Activated CD8-positive, alpha-beta T cell treated with anti-CD3 and anti-CD28 coated beads for 36 hours (primary cell): ENCODE results near the gene PRELP. TPM values are rescaled to one million over a fixed set of nuclear protein-coding genes. Genes with fewer than 3 reads are reported as not detected.
"Not testable (repeated sequence)": the region's sequence is repeated elsewhere in the genome, so short reads cannot be mapped to it uniquely, and the experiment has no call there.

Experiments
- ATAC-seq: fragments of 200-7000 bp; cut with Tn5 transposase; one replicate; pipeline ENCODE4 v1.10.0; 2021; ENCODE audit warnings: mild to moderate bottlenecking, moderate library complexity
- CTCF ChIA-PET: fragments of 350-600 bp; sonication (Branson Sonifier 250); formaldehyde crosslinking; loops from one replicate; lab custom pipeline; 2021; ENCODE audit warnings: antibody characterized with exemption; lab: Charles Lee
- POLR2A ChIA-PET: fragments of 350-600 bp; sonication (Branson Sonifier 250); formaldehyde crosslinking; loops from one replicate; lab custom pipeline; 2021; ENCODE audit warnings: antibody characterized with exemption; lab: Charles Lee
- DNase-seq: peaks from one replicate; pipeline ENCODE4 v3.0.0-alpha.2; 2020
- H3K27ac Mint-ChIP-seq: one replicate; pipeline ENCODE4 v1.8.0; 2021; ENCODE audit warnings: mild to moderate bottlenecking, mixed read lengths
- H3K27me3 Mint-ChIP-seq: one replicate; pipeline ENCODE4 v1.8.0; 2021; ENCODE audit warnings: mixed read lengths
- H3K36me3 Mint-ChIP-seq: one replicate; pipeline ENCODE4 v1.8.0; 2021; ENCODE audit warnings: low read depth, mixed read lengths
- H3K4me1 Mint-ChIP-seq: one replicate; pipeline ENCODE4 v1.8.0; 2021; ENCODE audit warnings: low read depth, mixed read lengths
- H3K4me3 Mint-ChIP-seq: one replicate; pipeline ENCODE4 v1.8.0; 2021; ENCODE audit warnings: mild to moderate bottlenecking, moderate library complexity, mixed read lengths
- H3K9me3 Mint-ChIP-seq: one replicate; pipeline ENCODE4 v1.8.0; 2021; ENCODE audit warnings: mixed read lengths
- intact Hi-C: fragments of 100-400 bp; cut with micrococcal nuclease; formaldehyde crosslinking; loops from one replicate; pipeline ENCODE4 v1.10.0; 2022
- total RNA-seq, 2 experiments: library from RNA; stranded (reverse); gene quantifications; one replicate each; pipeline ENCODE4 v1.2.3, GENCODE V29; 2021
- TF ChIP-seq, protein P1 (sequence below): fragments of 200-600 bp; IDR thresholded peaks from one replicate; pipeline ENCODE4 v1.8.0; 2022; ENCODE audit warnings: antibody characterized with exemption, mild to moderate bottlenecking

The PRELP gene
- total RNA-seq, 2 experiments from 2014 or later, result not detected

DNA sequence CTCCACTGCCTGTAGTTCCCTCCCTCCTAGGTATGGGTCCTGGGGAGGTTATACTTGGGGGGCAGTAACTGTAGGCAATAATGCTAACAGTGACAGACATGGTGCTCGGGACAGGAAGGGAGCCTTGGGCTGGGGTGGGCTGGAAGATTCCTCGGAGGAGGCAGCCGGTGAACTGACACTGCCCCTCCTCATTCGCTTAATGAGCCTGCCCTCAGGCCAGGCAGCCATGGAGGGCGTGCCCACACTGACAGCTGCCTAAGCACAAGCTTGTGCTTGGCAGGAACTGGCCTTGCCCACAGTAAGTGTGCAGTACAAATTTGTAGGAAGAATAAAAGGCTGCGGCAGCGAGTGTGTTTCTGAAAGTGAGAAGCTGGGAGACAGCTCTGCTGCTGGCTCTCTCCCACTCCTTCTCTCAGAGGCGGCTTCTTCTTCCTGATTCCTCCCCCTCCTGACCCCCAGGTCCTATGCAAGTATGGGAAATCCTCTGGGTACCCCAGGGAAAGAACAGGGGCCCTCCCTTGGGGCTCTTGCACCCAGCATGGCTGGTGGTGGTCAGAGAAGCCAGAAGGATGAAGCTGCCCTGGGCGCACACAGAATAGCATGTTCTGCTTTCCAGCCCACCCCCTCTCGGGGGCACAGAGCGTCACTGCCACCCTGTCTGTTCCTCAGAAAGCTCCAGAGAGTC is 42.0 kb downstream of the PRELP start:
- intact Hi-C loops, result no loop called here
- Mint-ChIP-seq H3K9me3 (no peaks in the 10 kb centered on the region), H3K27me3 (no peaks in the 10 kb centered on the region), H3K36me3 (no peaks in the 10 kb centered on the region), H3K4me3 (no peak overlapping the region), H3K27ac (no peak overlapping the region), H3K4me1 (peaks cover 25% of the 10 kb centered on the region)
- no peak for DNase-seq
- no peak for ATAC-seq
- ChIA-PET CTCF (interaction anchor here (1.3 to 4.4 kb wide), 3 partner anchors 13 to 185 kb away, joined by 4 to 17 read pairs (median 7); no protein-coding TSS in a partner anchor), POLR2A (no interaction called here)
- TF ChIP-seq, protein P1, sequence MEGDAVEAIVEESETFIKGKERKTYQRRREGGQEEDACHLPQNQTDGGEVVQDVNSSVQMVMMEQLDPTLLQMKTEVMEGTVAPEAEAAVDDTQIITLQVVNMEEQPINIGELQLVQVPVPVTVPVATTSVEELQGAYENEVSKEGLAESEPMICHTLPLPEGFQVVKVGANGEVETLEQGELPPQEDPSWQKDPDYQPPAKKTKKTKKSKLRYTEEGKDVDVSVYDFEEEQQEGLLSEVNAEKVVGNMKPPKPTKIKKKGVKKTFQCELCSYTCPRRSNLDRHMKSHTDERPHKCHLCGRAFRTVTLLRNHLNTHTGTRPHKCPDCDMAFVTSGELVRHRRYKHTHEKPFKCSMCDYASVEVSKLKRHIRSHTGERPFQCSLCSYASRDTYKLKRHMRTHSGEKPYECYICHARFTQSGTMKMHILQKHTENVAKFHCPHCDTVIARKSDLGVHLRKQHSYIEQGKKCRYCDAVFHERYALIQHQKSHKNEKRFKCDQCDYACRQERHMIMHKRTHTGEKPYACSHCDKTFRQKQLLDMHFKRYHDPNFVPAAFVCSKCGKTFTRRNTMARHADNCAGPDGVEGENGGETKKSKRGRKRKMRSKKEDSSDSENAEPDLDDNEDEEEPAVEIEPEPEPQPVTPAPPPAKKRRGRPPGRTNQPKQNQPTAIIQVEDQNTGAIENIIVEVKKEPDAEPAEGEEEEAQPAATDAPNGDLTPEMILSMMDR, result no peak

DNA sequence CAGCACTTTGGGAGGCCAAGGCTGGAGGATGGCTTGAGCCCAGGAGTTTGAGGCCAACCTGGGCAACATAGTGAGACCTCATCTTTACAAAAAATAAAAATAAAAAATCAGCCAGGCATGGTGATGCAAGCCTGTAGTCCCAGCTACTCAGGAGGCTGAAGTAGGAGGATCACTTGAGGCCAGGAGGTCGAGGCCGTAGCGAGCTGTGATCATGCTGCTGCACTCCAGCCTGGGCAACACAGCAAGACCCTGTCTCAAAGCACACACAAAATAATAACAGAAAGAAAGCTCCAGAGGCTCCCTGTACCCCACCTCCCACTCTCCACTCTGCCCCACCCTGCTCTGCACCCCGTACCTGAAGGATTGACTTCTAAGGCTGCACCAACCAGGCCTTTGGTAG is 42.5 kb downstream of the PRELP start:
- H3K4me3 Mint-ChIP-seq, POLR2A ChIA-PET, DNase-seq, H3K27ac Mint-ChIP-seq, intact Hi-C loops, H3K9me3 Mint-ChIP-seq, H3K27me3 Mint-ChIP-seq, ATAC-seq, H3K36me3 Mint-ChIP-seq: not testable (repeated sequence)
- H3K4me1 Mint-ChIP-seq, result peaks cover 20% of the 10 kb centered on the region
- CTCF ChIA-PET, result interaction anchor here (0.8 to 4.4 kb wide), 3 partner anchors 14 to 184 kb away, joined by 3 to 17 read pairs (median 7); no protein-coding TSS in a partner anchor

DNA sequence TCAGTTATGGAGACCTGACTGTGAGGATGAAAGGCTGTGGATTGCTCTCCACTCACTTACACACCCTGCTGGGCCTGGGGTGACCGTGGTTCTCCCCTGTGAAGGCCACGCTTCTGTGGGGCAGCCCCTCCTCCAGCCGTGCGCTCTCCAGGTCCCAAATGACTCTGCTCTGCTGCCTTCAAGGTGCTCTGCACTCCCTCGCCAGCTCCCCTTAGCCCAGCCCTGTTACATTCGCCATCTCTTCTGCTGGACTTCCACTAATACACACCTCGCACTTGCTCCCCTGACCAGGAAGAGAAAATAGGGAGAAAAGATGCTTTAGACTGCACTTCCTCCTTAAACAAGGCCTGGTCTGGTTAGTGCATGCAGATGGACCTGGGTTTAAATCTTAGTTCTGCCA is 42.9 kb downstream of the PRELP start:
- ChIA-PET POLR2A (no interaction called here), CTCF (interaction anchor here (0.8 to 4.4 kb wide), 3 partner anchors 14 to 184 kb away, joined by 3 to 17 read pairs (median 7); no protein-coding TSS in a partner anchor)
- Mint-ChIP-seq H3K9me3 (no peaks in the 10 kb centered on the region), H3K27ac (no peak overlapping the region), H3K27me3 (no peaks in the 10 kb centered on the region), H3K36me3 (no peaks in the 10 kb centered on the region), H3K4me1 (peaks cover 16% of the 10 kb centered on the region), H3K4me3 (no peak overlapping the region)
- DNase-seq (no peak), ATAC-seq (no peak)
- TF ChIP-seq, protein P1, result no peak
- intact Hi-C loops, result no loop called here

DNA sequence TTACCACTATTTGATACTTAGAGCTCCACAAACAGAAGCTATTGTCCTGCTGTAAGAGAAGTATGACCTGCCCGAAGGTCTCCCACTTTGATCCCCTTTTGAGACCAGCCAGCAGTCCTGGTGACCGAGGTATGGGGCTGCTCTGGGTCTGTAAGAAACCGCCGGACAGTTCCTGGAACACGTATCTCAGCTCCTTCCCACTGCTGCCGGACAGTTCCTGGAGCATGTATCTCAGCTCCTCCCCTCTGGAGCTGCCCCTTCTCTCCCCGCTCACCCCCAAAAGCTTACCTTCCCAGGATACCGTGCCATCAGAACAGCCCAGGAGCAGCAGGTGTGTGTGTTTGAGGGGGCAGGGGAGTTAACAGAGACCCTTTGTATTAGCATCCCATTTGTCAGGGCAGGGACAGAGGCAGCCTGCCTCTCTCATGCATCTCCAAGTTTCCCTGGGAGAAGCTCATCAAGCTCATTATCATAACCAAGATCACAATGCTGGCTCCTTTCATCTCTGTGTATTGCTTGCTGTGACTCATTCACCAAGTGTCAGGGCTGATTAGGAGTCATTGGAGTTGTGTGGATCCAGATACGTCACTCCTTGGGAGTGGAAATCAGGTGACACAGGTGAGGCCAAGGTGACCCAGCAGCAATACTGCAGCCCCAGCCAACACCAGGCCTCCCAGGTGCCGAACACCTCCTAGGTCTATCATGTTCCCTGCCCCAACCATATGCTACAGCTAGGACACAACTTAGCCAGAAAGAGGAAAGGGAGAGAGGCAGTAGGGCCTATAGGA is 43.6 kb downstream of the PRELP start:
- POLR2A ChIA-PET, result interaction anchor here (0.7 kb wide), 1 partner anchor 13 kb away, joined by 3 read pairs; no protein-coding TSS in a partner anchor
- Mint-ChIP-seq H3K27ac (no peak overlapping the region), H3K4me1 (peaks cover 9% of the 10 kb centered on the region), H3K4me3 (no peak overlapping the region), H3K36me3 (no peaks in the 10 kb centered on the region), H3K27me3 (no peaks in the 10 kb centered on the region), H3K9me3 (no peaks in the 10 kb centered on the region)
- CTCF ChIA-PET, result interaction anchor here (1.4 to 4.4 kb wide), 3 partner anchors 15 to 252 kb away, joined by 3 to 17 read pairs (median 7); no protein-coding TSS in a partner anchor
- DNase-seq (no peak), ATAC-seq (no peak)
- intact Hi-C loops, result no loop called here
- TF ChIP-seq, protein P1, result no peak

DNA sequence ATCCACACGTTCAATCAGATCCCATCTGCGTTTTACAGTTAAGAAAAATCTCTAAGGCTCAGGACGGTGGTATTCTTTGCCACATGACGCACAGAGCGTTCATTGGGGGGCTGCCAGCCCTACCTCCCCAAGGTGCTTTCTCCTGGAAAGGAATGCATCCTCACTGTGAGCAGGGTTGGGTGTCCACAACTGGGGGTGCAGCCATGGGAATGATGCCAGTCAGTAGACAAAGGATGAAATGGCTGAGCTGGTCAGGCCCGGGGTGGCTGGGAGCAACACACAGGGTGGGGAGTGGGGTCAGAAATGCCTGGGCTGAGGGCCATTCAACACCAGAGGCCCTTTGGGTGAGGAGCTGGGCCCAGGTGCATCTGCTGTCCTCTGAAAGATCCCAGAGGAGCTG is 44.3 kb downstream of the PRELP start:
- TF ChIP-seq, protein P1, result no peak
- Mint-ChIP-seq H3K4me3 (no peak overlapping the region), H3K27me3 (no peaks in the 10 kb centered on the region), H3K4me1 (peaks cover 4% of the 10 kb centered on the region), H3K9me3 (no peaks in the 10 kb centered on the region), H3K27ac (no peak overlapping the region), H3K36me3 (no peaks in the 10 kb centered on the region)
- intact Hi-C loops, result no loop called here
- ChIA-PET CTCF (interaction anchor here (1.4 to 4.4 kb wide), 2 partner anchors 182 to 253 kb away, joined by 3 to 17 read pairs; no protein-coding TSS in a partner anchor), POLR2A (no interaction called here)
- ATAC-seq, result no peak
- DNase-seq, result no peak
